HG03060 (cell line): ENCODE data around the gene RAB26.
"Not testable (repeated sequence)": the region's sequence is repeated elsewhere in the genome, so short reads cannot be mapped to it uniquely, and the experiment has no call there.

Experiments
- ATAC-seq: cut with Tn5 transposase; IDR thresholded peaks from one replicate; pipeline ENCODE4 v1.9.1; 2021; ENCODE audit warnings: low read depth, moderate number of reproducible peaks; ENCODE audit not compliant: unreplicated experiment

Gene RAB26

DNA sequence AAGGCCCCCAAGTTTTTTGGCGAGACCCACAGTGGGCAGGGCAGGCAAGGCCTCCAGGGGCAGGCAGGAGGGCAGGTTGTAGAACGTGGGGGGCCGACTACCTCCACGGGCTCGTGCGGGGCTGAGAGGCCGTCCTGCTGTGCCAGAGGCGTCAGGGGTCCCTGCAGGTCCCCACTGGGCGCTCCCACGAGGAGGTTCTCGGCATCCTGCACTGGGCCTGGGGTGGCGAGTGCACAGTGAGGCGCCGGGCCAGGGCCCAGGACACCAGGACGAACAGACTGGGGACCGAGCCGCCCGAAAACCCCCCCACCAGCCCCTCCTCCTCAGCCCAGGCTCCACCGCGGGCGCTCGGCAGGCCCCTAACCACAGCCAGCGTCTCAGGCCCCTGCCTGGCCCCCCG lies 32.0 kb upstream of the RAB26 start:
- not testable (repeated sequence) for ATAC-seq

DNA sequence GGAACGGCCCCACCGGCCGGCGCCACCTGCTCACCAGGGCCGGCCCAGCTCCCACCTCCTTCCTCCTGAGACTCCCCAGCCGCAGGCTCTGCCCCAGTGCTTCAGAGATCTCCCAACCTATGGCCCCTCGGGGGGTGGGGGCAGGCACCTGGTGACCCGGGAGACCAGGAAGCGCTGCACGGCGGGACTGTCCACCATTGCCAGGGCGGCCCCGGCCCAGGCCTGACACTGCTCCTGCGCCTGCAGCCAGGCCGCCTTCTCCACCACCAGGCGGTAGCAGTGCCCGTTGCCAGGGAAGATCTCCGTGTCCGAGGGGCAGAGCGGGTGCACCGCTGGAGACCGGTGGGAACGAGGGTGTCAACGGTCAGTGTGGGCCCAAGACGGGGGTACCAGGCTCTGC lies 31.1 kb upstream of the RAB26 start:
- ATAC-seq: not testable (repeated sequence)

DNA sequence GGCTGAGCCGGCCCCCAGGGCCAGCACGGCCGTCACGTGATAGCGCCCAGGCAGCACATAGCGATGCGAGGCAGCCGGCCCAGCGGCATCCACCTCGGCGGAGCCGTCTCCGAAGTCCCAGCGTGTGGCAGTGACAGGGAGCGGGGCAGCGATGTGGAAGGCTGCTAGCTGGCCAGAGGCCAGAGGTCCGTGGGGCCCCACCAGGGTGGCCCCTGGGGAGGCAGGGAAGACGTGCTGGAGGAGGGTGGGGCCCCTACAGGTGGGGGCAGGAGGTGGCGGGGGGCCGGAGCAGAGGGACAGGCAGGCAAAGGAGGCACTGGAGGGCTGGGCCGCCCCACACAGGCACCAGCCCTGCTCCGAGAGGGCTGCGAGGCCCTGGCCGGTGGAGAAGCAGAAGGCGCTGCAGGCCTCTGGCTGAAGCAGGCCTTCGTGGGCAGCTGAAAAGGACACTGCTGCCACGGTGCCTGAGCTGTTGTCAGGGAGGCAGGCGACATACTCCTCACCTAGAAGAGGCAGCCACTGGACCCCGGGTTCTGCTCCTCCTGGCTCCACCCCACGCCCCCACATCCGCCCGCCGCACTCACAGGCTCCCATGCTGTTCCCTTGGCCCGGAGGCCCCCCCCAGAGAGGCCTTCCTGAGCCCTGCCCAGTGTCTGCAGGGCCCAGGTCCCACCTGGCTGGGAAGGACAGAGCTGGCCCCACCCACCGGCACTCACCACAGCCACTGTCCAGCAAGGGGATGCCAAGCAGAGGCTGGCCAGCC lies 30.3 kb upstream of the RAB26 start:
- ATAC-seq: not testable (repeated sequence)

DNA sequence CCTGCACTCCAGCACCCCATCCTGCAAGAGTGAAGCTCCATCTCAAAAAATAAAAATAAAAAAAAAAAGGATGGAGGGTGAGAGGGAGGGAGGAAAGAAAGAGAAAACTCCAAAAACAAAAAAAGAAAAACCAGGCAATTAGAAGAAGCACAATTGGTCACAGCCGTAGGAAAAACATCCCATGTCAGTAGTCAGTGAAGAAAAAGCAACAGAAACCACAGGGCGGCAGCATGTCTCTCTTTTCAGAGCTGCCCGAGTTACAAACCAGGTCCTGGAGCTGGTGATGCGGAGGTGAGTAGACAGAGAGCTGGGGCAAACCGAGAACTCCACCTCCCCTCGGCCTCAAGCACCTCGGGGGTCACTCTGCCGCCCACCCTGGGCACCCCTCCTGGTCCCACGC lies 27.1 kb upstream of the RAB26 start:
- not testable (repeated sequence) for ATAC-seq

DNA sequence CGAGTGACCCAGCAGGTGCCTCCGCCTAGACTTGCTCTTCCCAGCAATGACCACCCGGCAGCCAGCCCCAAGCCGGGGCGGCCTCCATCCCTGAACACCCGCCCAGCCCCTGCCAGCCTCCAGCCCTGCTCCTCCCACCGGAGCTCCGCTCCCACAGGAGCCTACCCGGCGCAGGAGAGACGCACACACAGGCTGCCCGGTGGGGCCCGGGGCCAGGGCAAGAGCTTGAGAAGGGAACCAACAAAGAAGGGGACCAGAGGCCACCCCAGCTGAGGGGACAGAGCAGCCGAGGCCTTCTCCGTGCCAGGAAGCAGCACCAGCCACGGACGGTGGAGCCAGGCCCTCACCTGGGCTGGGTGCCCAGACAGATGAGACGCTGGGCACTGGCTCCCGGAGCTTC lies 26.6 kb upstream of the RAB26 start:
- ATAC-seq: no peak

DNA sequence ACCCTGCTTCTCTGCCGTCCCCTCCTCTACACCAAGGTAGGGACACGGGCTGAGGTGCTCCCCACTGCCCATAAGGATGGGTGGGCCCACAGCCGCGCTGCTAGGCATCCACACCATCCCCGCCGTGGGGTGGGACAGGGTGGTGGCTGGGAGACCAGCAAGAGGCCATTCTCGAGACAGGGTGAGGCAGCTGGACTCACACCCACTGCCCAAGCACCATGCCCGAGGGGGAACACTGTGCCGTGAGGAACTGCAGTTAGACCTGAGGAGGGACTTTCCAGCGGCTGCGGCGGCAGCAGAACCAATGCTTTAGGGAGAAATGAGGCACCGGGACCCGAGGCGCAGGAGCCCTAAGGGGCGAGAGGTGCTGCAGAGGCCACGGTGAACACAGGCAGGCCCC lies 26.0 kb upstream of the RAB26 start:
- ATAC-seq: no peak

DNA sequence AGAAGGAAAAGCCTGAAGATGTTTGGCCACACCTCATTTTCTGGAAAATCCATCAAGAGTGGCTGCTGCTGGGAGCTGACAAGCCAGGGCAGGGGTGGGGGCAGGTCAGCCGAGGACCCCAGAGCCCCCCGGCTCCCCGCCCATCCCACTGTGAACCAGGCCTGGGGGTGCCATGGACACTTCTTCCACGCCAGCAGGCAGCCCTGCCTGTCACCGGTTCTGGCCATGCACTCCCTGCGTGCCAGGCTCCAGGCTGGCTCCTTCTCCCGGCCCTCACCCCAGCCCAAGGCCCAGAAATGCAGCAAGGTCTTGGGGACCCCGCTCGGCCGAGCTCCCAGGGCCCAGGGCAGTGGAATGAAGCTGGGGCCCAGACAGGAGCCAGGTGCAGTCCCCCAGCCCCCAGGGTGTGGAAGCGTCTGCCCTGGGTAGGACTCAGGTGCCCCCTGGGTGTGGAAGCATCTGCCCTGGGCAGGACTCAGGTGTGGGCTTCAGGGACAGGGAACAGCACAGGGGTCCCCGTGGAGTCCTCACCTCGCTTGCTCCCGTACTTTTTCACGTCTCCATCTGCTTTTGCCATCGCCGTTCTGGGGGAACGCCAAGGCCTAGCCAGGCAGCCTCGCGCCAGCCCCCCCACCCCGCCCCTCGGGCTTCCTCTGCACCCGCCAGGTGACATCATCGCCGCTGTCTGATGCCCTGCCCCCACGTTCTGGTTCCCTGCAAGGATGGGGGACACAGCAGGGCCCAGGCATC lies 25.3 kb upstream of the RAB26 start:
- ATAC-seq: not testable (repeated sequence)

DNA sequence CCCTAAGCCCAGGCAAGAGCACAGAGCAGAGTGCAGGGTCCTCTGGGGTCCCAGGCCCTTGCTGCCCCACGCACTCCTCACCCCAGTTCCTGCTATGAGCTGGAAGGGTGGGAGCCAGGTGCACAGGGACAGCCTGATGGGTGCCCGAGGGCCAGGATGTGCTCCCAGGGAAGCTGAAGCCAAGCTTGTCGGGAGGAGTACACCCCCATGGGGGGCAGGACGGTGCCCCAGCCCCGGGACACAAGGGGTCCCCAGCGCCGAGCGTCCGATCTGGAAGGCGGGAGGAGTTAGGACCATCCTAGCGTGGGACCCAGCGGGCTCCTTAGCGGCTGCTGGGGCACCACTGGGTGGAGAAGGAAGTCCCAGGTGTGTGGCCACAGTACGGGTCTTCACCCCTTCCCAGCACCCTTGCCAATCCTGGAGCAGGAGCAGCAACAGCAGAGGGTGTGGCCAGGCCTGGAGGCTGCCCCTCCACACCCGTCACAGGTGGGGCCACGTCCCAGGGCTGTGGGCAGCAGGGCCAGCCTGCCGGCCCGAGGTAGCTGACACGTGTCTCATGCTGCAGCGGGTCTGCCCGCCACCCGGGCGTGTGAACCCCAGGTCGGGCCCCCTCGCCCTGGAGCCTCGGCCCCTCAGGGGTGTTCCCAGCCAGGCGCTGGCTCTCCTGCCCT lies 24.6 kb upstream of the RAB26 start:
- ATAC-seq: not testable (repeated sequence)

DNA sequence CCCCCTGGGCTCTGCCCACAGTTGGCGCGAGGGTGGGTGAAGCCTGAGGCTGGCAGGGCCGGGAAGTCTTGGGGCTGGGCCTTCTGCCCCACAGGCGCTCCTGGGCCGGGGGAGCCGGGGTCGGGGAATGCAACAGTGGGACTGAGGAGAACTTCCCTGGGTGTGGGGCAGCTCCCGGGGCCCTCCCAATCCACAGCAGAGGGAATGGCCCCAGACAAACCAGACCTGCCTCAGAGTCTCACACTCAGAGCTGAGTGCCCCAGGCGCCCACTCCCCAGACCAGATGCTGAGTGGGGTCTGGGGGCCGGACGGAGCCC lies 24.1 kb upstream of the RAB26 start:
- not testable (repeated sequence) for ATAC-seq

DNA sequence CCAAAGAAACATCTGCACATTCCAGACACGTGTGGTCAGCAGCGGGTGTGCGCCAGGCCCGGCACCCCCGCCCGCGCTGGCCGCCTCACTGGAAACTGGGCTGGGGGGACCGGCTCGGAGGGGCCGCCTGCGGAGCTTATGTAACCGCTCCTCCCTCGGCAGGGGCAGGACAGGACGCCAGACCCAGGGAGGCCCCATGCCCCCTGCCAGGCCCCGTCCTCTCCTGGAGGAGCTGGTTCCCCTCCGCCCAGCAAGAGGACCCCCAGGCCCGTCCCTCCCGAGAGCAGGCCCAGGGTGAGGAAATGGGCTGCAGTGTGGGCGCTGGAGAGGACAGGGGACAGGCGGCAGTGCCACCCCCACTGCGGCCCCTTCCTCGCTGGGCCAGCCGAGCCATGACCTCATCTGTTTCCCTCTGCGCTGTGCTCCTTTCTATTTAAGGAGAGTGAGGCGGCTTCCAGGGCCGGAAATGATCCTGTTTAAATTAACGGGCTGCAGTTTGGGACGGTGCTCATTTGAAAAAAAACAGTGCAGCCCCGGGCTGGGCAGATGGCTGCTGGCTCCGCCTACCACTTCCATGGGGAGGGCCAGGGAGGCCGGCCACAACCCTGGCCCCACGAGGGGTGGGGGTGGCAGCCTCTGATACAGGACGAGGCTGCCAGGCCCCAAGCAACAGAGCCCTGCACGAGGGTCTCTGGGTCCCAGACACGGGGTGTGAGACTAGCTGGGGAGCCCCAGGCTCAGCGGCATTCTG lies 23.6 kb upstream of the RAB26 start:
- not testable (repeated sequence) for ATAC-seq

DNA sequence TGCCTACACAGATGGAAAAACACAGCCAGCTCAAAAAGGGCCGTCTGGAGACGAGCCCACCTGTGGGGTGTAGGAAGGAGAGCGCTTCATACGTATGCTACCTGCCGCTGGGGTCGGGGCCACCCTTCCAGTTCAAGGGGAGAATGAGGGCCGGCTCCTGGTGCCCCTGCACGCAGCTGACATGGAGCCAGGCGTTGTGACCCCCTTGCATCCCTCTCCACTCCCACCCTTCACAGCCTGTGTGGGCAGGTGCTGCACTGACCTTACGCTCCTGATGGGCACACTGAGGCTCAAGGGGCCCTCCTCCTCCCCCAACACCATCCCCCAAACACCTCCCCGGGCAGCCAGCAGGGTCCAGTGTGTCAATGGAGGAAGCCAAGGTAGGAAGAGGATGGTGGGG lies 22.8 kb upstream of the RAB26 start:
- not testable (repeated sequence) for ATAC-seq

DNA sequence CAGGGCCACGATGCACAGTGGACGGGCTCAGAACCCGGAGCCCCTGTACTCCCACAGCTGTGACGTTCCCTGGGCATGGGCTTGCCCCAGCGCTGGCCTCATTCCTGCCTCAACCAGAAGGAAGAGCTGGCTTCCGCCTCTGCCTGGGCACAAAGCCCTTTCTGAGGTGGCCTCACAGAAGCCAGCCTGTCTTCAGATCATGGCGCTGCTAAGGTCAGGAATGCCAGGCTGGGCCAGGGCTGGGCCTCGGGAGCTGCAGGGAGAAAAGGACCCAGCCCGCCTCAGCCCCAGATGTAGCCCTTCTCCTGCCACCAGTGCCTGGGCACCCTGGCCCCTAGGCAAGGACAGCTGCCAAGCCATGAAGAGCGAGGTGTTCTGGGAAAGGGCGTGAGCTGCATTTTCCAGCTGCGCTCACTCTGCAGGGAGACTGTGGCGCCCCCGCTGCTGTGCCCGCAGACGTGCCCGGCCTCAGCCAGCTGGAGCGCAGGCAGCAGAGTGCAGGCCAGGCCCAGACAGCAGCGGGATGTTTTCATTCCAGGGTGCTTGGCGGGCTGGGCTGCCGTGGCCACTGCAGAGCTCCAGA lies 22.2 kb upstream of the RAB26 start:
- ATAC-seq: not testable (repeated sequence)

DNA sequence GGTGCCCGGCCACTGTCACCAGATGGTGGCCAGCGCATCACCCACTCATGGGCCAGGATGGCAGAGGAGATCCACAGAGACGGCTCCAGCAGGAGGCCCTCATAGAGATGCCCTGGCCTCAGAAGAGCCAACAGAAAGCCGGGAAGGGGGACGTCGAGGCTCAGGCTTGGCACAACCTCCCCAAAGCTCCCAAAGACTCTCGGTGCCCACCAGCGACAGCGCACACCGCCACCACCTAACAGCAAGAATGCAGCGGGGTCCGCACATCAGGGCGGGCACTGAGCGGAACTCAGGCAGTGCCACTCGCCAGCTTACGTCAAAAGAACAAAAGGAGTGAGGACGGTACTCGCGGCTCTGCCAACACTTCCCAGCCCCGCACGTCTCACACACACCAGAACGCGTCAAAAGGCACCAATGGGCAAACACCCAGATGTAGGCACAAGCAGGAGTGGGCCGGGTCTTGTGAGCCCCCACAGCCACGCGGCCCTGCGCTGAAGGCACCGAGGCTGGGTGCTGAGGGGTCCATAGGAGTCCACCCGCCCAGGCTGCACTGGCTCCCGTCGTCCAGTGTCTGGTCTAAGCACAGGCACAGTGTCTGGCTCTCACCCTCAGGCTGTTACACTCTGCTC lies 21.4 kb upstream of the RAB26 start:
- ATAC-seq: not testable (repeated sequence)

DNA sequence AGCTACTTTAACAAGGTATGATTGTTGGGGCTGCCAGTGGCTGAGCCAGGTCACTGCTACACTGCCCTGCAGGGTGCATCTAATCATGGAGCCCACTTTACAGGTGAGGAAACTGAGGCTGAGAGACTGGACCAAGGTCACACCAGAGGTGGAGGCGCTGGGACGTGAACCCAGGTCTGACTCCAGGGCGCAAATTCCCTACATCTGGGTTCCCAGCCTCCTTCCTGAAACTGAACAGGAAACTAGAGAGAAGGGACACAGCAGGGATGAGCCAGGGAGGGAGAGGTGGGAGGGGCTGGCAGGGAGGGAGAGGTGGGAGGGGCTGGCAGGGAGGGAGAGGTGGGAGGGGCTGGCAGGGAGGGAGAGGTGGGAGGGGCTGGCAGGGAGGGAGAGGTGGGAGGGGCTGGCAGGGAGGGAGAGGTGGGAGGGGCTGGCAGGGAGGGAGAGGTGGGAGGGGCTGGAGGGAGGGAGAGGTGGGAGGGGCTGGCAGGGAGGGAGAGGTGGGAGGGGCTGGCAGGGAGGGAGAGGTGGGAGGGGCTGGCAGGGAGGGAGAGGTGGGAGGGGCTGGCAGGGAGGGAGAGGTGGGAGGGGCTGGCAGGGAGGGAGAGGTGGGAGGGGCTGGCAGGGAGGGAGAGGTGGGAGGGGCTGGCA lies 20.7 kb upstream of the RAB26 start:
- ATAC-seq: not testable (repeated sequence)

DNA sequence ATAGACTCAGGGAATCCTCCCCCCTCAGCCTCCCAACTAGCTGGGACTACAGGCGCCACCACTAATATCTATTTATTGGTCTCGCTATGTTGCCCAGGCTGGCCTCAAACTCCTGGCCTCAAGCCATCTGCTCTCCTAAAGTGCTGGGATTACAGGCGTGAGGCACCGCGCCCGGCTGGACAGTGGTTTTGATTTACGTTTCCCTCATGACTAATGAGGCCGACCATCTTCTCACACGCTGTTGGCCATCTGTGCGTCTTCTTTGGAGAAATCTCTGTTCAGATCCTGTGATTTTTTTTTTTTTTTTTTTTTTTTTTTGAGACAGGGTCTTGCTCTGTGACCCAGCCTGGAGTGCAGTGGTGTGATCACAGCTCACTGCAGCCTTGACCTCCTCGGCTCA lies 19.2 kb upstream of the RAB26 start:
- ATAC-seq: not testable (repeated sequence)

DNA sequence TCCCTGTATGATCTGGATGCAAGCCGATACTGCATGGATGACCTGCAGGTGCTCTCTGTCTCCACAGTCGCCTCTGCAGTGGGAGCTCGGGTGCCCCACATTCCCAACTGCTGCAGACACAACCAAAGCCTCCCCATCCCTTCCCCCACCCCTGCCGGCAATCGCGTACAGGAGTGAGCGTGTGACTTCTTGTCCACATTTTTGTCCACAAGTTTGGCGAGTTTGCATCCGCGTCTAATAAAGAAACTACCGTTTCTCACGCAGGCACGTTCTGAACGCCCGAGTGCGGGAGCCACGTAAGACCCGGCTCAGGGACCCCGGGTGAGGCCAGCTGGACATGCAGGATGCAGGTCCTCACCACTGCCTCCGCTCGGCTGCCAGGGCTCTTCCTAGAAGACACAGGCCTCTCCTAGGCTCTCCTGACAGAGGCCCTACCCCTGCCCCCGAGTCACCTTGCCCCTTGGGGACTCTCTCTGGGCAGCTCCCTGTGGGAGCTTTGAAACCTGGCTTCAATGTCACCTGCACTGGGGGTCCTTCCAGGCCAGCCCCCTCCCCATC lies 18.5 kb upstream of the RAB26 start:
- ATAC-seq: not testable (repeated sequence)

DNA sequence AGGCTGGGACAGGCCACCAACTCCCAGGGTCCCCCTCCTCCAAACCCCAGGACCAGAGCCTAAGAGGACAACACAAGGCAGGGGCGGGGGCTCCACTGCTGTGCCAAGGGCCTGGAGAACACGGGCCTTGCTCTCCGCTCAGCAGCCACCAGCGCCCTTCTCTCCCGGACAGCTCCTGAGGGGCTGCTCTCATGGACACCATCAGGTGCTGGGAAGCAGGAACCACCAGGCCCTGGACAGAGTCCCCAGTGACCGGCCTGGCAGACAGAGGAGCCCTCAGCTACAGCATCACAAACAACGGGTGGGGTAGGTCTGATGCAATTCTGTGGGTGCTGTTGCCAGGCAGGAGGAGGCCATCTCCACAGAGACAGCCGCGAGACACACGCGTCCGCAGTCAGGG lies 14.6 kb upstream of the RAB26 start:
- ATAC-seq: not testable (repeated sequence)

DNA sequence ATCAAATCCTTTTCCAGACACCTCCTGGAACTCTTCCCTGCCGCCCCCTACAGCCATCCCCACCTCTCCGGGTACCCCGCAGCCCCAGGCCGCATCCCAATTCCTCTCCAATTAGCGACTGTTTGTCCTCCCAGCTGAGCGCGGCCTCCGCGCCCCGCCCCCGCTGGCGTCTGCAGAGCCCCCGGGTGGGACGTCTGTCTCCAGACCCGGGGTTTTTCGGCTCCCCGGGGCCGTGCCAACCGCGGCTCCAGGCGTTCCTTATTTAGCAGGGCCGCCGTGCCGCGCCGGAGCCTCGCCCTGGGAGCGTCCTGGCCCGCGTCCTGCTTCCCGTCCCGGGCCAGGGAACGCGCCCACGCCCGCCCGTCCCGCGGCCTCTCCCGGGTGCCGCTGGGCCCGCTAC lies 13.4 kb upstream of the RAB26 start:
- not testable (repeated sequence) for ATAC-seq
